GF-D8 (cell line): ENCODE measurements around the gene MZT2A.
"Not testable (repeated sequence)": the region's sequence is repeated elsewhere in the genome, so short reads cannot be mapped to it uniquely, and the experiment has no call there.

ENCODE experiments used
- DNase-seq: peaks from one replicate; lab custom pipeline; 2025; lab: John Stamatoyannopoulos, UW

The MZT2A gene

DNA sequence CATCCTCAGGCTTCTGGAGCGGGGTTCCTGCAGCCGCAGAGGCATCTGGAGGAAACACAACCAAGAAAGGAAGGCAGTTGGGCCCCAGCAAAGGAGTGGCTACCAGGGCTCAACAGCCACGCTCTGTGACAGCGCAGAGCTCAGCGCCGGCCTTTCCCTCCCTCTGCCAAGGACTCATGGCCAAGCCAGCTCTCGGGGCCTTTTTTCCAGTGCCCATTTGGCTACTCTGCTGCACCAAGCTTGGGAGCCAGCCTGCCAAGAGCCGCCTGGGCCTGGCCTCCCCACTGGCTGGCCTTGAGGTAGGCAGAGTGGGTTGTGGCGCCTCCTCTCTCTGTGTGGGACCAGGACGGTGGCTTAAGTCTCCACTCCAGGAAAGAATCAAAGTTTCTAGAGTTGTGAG, 28.3 kb upstream of the MZT2A start:
- no peak for DNase-seq

GRCh38 chr2:131519871-131520470, 27.8 kb upstream of the MZT2A start:
- DNase-seq = not testable (repeated sequence)

GRCh38 chr2:131519466-131519865, 27.3 kb upstream of the MZT2A start:
- no peak for DNase-seq

GRCh38 chr2:131518531-131518930, 26.3 kb upstream of the MZT2A start:
- DNase-seq = not testable (repeated sequence)

DNA sequence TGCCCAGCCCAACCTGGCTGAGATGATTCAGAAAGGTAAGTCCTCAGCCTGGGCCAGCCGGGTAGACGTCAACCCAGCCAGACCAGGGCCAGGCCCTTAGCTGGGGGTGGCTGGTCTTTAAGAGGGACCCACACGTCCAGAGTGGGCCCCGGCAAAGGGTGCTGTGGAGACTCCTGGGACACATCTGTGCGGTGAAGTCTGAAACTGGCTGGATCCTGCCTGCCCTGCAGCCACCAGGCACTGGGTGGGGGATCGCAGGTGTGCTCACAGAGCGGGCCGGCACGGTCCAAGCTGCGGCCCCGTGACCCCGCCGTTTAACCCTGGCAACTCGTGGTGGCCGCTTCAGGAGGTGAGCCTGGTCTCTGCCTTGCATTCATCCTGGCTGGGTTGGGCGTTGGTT, 25.7 kb upstream of the MZT2A start:
- DNase-seq = not testable (repeated sequence)

- DNase-seq = no peak
Observed at GRCh38 chr2:131517106-131517831, 25.1 kb upstream of the MZT2A start.

- not testable (repeated sequence) for DNase-seq
Observed at GRCh38 chr2:131516621-131517020, 24.4 kb upstream of the MZT2A start.

- no peak for DNase-seq
Observed at GRCh38 chr2:131516011-131516410, 23.8 kb upstream of the MZT2A start.

DNA sequence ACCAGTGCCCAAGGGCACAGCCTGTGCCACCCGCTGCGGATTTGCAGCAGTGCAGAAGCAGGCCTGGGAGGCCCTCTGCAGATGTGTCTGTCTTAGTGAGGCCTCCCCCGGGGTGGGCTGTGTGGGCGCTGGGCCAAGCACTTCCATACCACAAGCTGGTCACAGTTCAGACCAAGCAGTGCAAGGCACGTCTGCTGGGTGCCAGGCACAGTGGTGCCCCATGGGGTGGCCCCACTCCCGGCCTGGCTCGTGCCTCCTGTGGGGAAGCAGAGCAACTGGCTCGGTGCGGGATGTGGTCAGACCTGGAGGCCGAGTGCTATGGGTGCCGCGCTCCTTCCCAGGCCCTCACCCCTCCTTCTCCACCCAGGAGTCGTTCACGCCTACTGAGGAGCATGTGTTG, 23.0 kb upstream of the MZT2A start:
- DNase-seq = not testable (repeated sequence)

- DNase-seq = not testable (repeated sequence)
Observed at GRCh38 chr2:131514408-131515166, 22.4 kb upstream of the MZT2A start.

DNA sequence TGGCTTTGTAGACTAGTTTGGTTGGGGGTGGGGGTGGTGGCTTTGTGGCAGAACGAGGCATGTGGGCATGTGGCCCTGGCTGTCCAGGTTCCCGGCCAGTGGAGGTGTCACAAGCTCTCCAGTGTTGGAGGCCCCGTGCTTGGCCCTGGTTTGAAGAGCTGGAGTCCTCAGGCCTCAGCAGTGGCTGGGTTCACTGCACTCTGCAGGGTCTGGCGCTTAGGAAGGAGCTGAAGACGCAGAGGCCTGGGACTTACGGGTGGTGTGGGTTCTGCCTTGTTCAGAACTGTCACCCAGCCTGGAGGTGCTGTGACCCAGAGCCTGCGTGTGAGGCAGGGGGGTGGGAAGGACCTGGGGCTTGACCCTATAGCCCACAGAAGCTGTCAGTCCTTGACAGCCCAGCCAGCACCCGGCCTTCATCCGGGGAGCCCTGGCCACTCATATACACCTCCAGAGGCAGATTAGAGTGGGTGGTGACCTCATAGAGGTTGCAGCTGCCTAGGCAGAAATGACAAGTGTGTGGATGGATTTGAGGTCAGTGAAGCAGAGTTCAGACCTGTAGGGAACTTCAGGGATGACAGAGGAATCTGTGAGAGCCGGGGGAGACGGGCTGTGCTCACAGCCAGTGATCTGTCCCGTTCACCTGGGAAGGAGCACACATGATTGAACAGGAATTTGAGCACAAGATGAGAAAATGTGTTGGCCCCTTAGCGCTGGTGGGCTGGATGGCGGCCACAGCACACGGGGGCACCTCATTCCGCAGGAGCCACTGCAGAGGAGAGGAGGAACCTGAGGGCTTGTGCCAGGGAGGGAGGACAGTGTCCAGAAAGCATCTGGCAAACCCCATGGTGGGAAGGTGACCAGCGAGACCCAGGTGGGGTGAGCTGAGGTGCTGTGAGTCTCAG, 20.0 kb upstream of the MZT2A start:
- not testable (repeated sequence) for DNase-seq

DNA sequence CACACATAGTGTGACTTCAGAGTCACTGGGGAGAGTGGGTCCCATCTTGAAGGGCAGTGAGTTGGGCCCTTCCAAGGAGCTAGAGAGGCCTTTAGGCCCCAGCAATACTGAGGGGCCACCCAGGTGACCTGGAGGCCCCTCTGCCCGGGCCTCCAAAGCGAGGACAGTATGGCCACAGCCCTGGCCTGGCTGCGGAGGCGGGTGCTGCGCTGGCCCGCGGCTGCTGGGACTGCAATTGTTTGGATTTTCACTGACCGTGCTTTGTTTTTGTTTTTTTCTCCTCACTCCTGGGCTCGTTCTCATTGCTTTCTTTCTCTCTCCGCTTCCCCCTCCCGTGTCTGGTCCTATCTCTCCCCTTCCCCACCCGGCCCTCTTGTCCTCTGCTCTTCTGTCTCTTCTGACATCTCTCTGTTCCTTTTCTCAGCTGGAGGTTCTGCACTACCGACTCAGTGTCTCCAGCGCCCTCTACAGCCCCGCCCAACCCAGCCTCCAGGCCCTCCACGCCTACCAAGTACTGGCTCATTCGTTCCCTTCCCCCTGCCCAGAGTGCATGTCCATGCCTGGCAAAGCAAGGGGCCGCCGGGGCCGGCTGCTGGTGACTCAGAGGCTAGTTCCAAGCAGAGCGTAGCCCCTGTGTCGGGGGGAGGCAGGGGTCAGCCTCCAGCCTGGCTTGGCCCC, 19.2 kb upstream of the MZT2A start:
- not testable (repeated sequence) for DNase-seq

DNA sequence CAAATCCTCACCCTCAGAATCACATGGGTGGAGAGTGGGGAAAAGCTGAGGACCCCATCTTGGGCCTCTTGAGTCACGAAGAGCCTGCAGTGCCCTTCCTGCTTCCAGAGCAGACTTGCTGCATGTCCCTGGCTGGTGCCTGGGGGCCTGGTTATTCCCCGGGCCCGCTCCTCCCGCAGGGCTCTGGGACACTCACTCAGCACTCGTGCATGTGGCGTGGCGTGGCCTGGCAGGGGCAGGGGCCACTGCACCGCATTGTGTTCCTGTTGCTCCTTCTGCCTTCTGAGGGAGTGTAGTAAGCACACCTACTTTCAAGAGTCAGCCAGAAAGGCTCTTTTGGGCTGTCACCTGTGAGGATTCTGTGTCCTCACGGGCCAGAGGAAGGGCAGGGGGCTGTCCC, 17.4 kb upstream of the MZT2A start:
- DNase-seq = no peak

GRCh38 chr2:131504082-131504750, 12.0 kb upstream of the MZT2A start:
- not testable (repeated sequence) for DNase-seq

- not testable (repeated sequence) for DNase-seq
Observed at GRCh38 chr2:131503587-131503986, 11.4 kb upstream of the MZT2A start.

GRCh38 chr2:131498321-131498973, 6.2 kb upstream of the MZT2A start:
- DNase-seq = not testable (repeated sequence)

DNA sequence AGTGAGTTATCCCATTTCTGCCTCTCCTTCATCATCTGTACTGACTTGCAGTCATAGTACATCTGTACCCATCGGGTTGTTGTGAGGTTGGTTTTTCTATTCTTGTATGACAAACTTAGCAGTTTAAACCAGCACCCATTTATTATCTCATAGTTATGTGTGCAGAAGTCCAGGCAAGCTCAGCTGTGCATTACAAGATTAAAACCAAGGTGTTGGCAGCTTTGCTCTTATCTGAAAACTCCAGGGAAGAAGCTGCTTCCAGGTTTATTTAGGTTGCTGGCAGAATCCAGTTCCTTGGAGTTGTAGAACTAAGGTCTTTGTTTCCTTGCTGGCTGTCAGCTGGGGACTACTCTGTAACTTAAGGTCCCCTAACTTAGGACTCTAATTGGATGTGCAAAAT, 3.3 kb upstream of the MZT2A start:
- not testable (repeated sequence) for DNase-seq

DNA sequence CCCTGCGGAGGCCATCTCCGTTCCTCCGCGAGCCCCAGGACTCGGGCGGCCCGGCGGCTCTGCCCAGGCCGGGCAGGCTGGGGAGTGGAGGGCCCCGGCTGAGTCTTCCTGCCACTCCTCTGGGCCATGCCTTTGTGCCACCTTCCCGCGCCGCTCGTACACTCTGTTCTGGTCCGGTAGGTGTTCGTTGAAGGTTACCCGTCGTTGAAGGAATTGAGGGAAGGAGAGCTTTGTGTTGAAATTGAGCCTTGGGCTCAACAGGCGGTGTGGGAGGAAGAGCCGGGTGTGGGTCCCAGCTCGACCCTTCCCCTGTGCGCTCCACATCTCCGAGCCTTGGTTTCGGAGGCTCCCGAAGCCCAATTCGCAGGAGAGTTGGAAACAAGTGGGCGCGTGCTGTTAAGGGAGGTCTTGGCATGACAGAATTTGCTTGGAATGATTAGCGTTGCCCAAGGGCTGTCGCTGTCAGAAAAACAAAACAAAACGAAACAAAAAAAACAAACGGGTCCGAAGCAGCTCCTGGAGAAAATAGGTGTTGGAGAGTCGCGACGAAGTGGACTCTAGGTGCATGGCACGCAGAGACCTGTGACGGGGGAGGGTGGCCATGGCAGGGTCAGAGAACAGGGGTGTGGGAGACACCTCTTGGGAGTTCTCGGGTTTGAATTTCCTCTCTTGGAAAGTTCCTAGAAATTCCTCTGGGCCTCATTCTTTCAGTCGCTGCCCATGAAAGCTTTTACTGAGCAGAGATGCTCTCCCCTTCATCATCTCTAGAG, 1.2 kb upstream of the MZT2A start:
- no peak for DNase-seq

GRCh38 chr2:131492418-131493198, 411 bp upstream of the MZT2A start:
- peak; percentile 88 for DNase-seq
